HG03571 (cell line): Measurements from ENCODE around the gene CHD8.
"Not testable (repeated sequence)": the region's sequence is repeated elsewhere in the genome, so short reads cannot be mapped to it uniquely, and the experiment has no call there.

Source experiments
- ATAC-seq: cut with Tn5 transposase; IDR thresholded peaks from one replicate; pipeline ENCODE4 v1.9.1; 2021; ENCODE audit not compliant: unreplicated experiment

CHD8 gene

GRCh38 chr14:21379338-21379737, 76.6 kb downstream of the CHD8 start:
- ATAC-seq, result no peak

- no peak for ATAC-seq
Measured at GRCh38 chr14:21373980-21374379, 81.9 kb downstream of the CHD8 start.

GRCh38 chr14:21372814-21373213, 83.1 kb downstream of the CHD8 start:
- ATAC-seq, result not testable (repeated sequence)

GRCh38 chr14:21369949-21370679, 85.8 kb downstream of the CHD8 start:
- no peak for ATAC-seq

- no peak for ATAC-seq
Measured at GRCh38 chr14:21367582-21368144, 88.3 kb downstream of the CHD8 start.

- ATAC-seq, result no peak
Measured at GRCh38 chr14:21356511-21356910, 99.4 kb downstream of the CHD8 start.

GRCh38 chr14:21352587-21352986, 103.3 kb downstream of the CHD8 start:
- ATAC-seq, result no peak

GRCh38 chr14:21350539-21350938, 105.4 kb downstream of the CHD8 start:
- no peak for ATAC-seq

GRCh38 chr14:21347201-21347600, 108.7 kb downstream of the CHD8 start:
- ATAC-seq, result no peak

GRCh38 chr14:21346532-21347135, 109.3 kb downstream of the CHD8 start:
- no peak for ATAC-seq

GRCh38 chr14:21343035-21343794, 112.7 kb downstream of the CHD8 start:
- no peak for ATAC-seq
